ENCODE results near the gene ZNF467.

The ZNF467 gene

DNA sequence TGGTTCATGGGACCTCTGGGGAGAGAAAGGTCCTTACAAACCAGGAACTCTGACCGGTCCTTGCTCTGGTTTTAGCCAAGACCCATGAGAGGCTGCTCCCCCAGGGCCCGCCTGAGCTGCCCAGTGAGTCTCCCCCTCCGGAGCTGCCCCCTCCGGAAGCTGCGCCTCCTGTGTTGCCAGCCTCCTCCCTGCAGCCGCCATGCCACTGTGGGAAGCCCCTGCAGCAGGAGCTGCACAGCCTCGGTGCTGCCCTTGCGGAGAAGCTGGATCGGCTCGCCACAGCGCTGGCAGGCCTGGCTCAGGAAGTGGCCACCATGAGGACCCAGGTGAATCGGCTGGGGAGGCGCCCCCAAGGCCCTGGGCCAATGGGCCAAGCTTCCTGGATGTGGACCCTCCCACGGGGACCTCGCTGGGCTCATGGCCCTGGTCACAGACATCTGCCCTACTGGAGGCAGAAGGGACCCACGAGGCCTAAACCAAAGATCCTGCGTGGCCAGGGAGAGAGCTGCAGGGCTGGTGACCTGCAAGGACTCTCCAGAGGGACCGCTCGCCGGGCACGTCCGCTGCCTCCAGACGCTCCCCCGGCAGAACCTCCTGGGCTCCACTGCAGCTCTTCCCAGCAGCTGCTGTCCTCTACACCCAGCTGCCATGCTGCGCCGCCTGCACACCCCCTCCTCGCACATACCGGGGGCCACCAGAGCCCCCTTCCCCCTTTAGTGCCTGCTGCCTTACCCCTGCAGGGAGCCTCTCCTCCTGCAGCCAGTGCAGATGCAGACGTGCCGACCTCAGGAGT lies 40.1 kb downstream of the ZNF467 start:
- no peak for DNase-seq (ENCODE audit: low read depth, low spot score)
- H3K4me3 ChIP-seq (ENCODE audit: low read length): no peak overlapping the region

- no peak for DNase-seq (ENCODE audit: low read depth, low spot score)
- H3K4me3 ChIP-seq (ENCODE audit: low read length): no peak overlapping the region
Measured at GRCh38 chr7:149732611-149733010, 40.8 kb downstream of the ZNF467 start.

GRCh38 chr7:149732111-149732561 lies 41.3 kb downstream of the ZNF467 start:
- no peak for DNase-seq (ENCODE audit: low read depth, low spot score)
- H3K4me3 ChIP-seq (ENCODE audit: low read length): no peak overlapping the region

GRCh38 chr7:149731207-149731955 lies 42.0 kb downstream of the ZNF467 start:
- DNase-seq (ENCODE audit: low read depth, low spot score): no peak
- H3K4me3 ChIP-seq (ENCODE audit: low read length): no peak overlapping the region

DNA sequence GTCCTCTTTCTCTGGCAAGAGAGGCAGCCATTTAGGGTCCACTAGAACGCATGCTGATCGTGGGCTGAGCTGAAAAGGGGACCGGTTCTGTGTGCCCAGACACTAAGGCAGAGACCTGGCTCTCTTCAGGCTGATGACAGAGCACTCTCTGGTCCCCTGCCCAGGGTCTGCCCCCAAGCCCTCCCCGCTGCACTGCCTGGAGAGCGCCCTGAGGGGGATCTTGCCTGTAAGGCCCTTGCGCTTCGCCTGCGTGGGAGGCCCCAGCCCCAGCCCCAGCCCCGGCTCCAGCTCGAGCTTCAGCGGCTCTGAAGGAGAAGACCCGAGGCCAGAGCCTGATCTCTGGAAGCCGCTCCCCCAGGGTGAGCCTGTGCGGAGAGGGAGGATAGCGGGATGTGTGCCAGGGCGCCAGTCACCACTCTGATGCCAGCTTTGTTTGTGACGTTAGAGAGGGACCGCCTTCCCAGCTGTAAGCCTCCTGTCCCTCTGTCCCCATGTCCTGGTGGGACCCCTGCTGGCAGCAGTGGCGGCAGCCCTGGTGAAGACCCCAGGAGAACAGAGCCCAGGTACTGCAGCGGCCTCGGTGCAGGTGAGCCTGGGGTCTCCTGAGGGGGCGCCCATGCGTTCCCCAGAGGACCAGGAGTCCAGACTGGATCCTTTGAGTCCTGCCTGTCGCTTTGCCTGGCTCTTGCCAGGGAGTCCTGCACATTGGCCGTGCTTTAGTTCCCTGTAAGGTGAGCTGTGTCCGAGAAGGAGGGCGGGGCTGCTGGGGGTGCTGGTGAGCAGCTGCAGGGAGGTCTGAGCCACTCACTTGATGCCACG lies 43.2 kb downstream of the ZNF467 start:
- no peak overlapping the region for H3K4me3 ChIP-seq (ENCODE audit: low read length)
- no peak for DNase-seq (ENCODE audit: low read depth, low spot score)

GRCh38 chr7:149729586-149729982 lies 43.8 kb downstream of the ZNF467 start:
- DNase-seq (ENCODE audit: low read depth, low spot score): no peak
- H3K4me3 ChIP-seq (ENCODE audit: low read length): no peak overlapping the region

- H3K4me3 ChIP-seq (ENCODE audit: low read length): no peak overlapping the region
- DNase-seq (ENCODE audit: low read depth, low spot score): no peak
Measured at GRCh38 chr7:149728491-149729375, 44.7 kb downstream of the ZNF467 start.

DNA sequence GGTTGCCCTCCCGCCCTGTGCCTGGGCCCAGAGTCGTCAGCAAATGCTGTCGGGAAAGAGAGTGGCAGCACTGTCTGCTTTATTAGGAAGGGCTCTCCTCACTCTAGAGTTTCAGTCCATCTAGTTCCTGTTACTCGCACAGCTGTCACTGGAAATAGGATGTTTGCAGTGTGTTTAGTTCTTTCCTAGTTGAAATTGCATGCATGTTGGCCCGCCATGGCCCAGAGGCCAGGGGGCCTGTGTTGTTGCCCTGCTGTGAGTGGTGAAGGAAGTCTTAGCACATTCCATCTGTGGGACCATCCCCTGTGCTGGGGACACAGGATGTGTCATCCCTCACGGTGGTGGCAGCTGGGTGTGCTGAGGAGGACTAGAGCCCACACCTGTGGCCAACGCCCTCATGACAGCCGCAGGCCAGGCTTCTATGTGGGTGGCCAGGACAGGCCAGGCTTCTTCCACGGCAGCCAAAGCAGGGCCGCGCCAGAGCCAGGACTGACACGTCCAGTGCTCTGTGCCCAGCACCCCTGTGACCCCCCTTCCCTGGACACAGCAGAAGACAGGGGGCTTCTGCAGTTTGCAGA lies 45.4 kb downstream of the ZNF467 start:
- H3K4me3 ChIP-seq (ENCODE audit: low read length): no peak overlapping the region
- no peak for DNase-seq (ENCODE audit: low read depth, low spot score)

GRCh38 chr7:149727053-149727898 lies 46.1 kb downstream of the ZNF467 start:
- no peak overlapping the region for H3K4me3 ChIP-seq (ENCODE audit: low read length)
- DNase-seq (ENCODE audit: low read depth, low spot score): no peak

GRCh38 chr7:149725916-149726315 lies 47.5 kb downstream of the ZNF467 start:
- no peak overlapping the region for H3K4me3 ChIP-seq (ENCODE audit: low read length)
- no peak for DNase-seq (ENCODE audit: low read depth, low spot score)

- DNase-seq (ENCODE audit: low read depth, low spot score): no peak
- no peak overlapping the region for H3K4me3 ChIP-seq (ENCODE audit: low read length)
Measured at GRCh38 chr7:149725426-149725821, 48.0 kb downstream of the ZNF467 start.

DNA sequence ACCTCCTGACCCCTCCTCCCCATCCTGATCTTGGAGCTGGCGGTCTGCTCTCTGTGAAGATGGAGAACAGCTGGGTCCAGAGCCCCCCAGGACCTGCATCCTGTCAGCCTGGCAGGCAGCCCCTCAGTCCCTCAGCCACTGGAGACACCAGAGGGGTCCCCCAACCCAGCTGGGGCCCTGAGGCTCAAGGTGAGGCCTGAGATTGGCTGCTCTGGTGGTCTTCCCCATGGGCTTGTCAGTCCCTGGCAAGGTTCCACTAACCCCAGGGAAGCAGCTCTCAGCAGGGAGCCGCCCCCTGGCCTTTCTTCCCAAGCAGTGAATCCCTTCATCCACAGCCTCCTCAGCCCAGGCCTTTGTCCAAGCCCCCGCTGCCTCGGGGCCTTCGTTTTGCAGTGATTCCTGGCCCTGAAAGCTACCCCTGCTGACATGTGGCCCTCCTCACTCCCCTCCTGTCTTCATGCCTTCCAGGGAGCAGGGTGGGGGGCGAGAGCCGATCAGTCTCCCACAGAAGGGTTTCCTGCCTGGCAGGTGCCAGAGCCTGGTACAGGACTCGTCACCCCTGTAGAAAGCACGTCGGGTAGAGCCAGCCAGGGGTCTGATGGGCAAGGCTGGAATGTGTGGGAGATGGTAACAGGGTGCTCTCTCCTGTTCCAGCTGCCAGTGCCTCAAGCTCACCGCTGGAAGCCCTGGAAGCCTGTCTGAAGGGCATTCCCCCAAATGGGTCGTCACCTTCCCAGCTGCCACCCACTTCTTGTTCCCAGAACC lies 48.5 kb downstream of the ZNF467 start:
- H3K4me3 ChIP-seq (ENCODE audit: low read length): no peak overlapping the region
- no peak for DNase-seq (ENCODE audit: low read depth, low spot score)

DNA sequence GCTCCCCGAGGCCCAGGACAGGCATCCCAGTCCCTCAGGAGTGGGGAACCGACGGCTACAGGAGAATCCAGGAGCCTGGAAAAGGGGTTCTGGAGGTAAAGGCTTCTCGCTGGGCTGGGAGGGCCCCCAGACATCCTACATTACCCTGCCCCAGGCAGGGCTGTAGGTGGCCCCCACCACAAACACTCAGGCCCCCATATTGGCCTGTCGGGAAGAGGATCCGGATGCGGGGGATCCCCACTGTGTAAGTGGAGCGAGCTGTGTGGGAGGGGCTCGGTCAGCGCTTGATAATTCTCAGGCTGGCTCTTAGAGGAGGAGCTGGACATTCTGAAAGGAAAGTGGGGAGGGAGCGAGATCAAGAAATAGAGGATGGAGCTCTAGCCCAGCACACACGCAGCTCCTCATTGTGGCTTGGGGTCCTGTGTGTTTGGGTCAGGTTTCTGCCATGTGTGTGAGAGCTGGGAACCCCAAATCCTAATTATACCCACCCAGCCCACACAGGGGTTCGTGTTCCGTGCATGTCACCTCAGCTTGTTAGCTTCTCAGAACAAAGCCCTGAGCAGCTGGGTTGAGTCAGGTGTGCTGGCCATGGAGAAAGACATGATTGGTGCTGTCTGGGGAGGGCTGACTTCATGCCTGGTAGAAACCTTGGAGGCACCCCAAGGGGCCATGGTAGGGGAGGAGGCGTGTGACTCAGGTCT lies 49.4 kb downstream of the ZNF467 start:
- DNase-seq (ENCODE audit: low read depth, low spot score): no peak
- H3K4me3 ChIP-seq (ENCODE audit: low read length): no peak overlapping the region

GRCh38 chr7:149723082-149723767 lies 50.2 kb downstream of the ZNF467 start:
- H3K4me3 ChIP-seq (ENCODE audit: low read length): no peak overlapping the region
- no peak for DNase-seq (ENCODE audit: low read depth, low spot score)

- H3K4me3 ChIP-seq (ENCODE audit: low read length): no peak overlapping the region
- no peak for DNase-seq (ENCODE audit: low read depth, low spot score)
Measured at GRCh38 chr7:149722356-149722957, 50.9 kb downstream of the ZNF467 start.
